ENCODE measurements around the gene MRPL39. TPM values are rescaled to one million over a fixed set of nuclear protein-coding genes. Genes with fewer than 3 reads are reported as not detected.

MRPL39 gene
- total and polyA plus RNA-seq, 2 of the 4 experiments (the other 2 are of a cell fraction) = 15.2 to 20.6 TPM

- H3K4me2 ChIP-seq (ENCODE audit: low read depth, low read length) = no peak overlapping the region
- DNase-seq = no peak
- intact Hi-C loops (cut with micrococcal nuclease) (no loop called here), in situ Hi-C loops (cut with MboI; ENCODE audit: low sequenced_read_pairs) (no loop called here), dilution Hi-C loops (cut with HindIII; ENCODE audit: low sequenced_read_pairs, unreplicated experiment) (no loop called here)
- H3K14ac ChIP-seq (replicated peaks; ENCODE audit: low read depth, low read length) = no peak overlapping the region
- no peak overlapping the region for H3K27ac ChIP-seq (ENCODE audit: insufficient read depth, low read length)
- ATAC-seq (ENCODE audit: low read depth) = no peak
- H3K4me3 ChIP-seq (ENCODE audit: insufficient read depth, low read depth, low read length) = no peak overlapping the region
- ChIA-PET CTCF (no interaction called here), POLR2A (ENCODE audit: unreplicated experiment) (no interaction called here)
- no peak overlapping the region for H4K5ac ChIP-seq (ENCODE audit: low read depth, low read length)
- H4K8ac ChIP-seq (ENCODE audit: low read depth in 2 of 2, low read length in 2 of 2) = no peak overlapping the region
- no peaks in the 10 kb centered on the region for H3K79me1 ChIP-seq (ENCODE audit: low read depth in 1 of 2, low read length in 2 of 2)
- no peaks in the 10 kb centered on the region for H4K20me1 ChIP-seq (ENCODE audit: insufficient read depth, low read length)
- H2AFZ ChIP-seq (replicated peaks; ENCODE audit: low read length, poor library complexity) = no peak overlapping the region
- H2BK5ac ChIP-seq (ENCODE audit: low read depth, low read length, poor library complexity, severe bottlenecking) = no peak overlapping the region
- no peak overlapping the region for H3K18ac ChIP-seq (ENCODE audit: low read depth, low read length)
- no peak overlapping the region for H3K4ac ChIP-seq (ENCODE audit: low read depth, low read length)
- H2AK5ac ChIP-seq (ENCODE audit: low read depth, low read length) = no peak overlapping the region
- H3K9ac ChIP-seq (ENCODE audit: low read depth, low read length) = no peak overlapping the region
- no peak overlapping the region for H2BK20ac ChIP-seq (ENCODE audit: low read depth, low read length)
- no CpG with 5 or more reads among the region's 2 CpGs for WGBS, 2 experiments (ENCODE audit: extremely low coverage in 2 of 2, insufficient read length in 1 of 2)
- no peaks in the 10 kb centered on the region for H3K9me1 ChIP-seq (ENCODE audit: insufficient read depth, low read length)
- H3K56ac ChIP-seq (ENCODE audit: extremely low read depth, insufficient read depth, low read length) = no peak overlapping the region
- H2BK15ac ChIP-seq (ENCODE audit: low read depth, low read length) = no peak overlapping the region
- no peaks in the 10 kb centered on the region for H3K36me3 ChIP-seq (ENCODE audit: control insufficient read depth, insufficient read depth, low read length)
- H2BK120ac ChIP-seq (ENCODE audit: low read depth, low read length) = no peak overlapping the region
- BruUV-seq (replicated peaks) = no TSS peak
- H3K4me1 ChIP-seq (ENCODE audit: control insufficient read depth, insufficient read depth, low read length) = no peaks in the 10 kb centered on the region
- peaks cover 6% of the 10 kb centered on the region for H3K27me3 ChIP-seq (ENCODE audit: control insufficient read depth, insufficient read depth, low read length)
- TF ChIP-seq CEBPB (IDR thresholded peaks at IDR 0.05; ENCODE audit: low read depth, low read length) = no peak
- TF ChIP-seq CTCF (conservative IDR thresholded peaks at IDR 0.05; ENCODE audit: low read depth, low read length) = no peak
- TF ChIP-seq MAFK (IDR thresholded peaks at IDR 0.05; ENCODE audit: low read depth, low read length) = no peak
- TF ChIP-seq RFX5 (IDR thresholded peaks at IDR 0.05; ENCODE audit: low read depth, low read length) = no peak
- H4K91ac ChIP-seq (ENCODE audit: insufficient read depth, low read depth, low read length) = no peak overlapping the region
- no peak overlapping the region for H2AK9ac ChIP-seq (replicated peaks; ENCODE audit: low read depth, low read length, poor library complexity)
- no peak overlapping the region for H3K23ac ChIP-seq (ENCODE audit: low read depth, low read length)
- no peaks in the 10 kb centered on the region for H3K9me3 ChIP-seq (ENCODE audit: control insufficient read depth, insufficient read depth, low read length)
Measured at GRCh38 chr21:25632296-25632695, 25.0 kb upstream of the MRPL39 start.
